Upper lobe of left lung (tissue), 4 donors: ENCODE data around the gene ARID3A.

Experiments used
- CTCF ChIP-seq, 6 experiments: fragments of 450-650 bp in 4 of 6; fragments of 200-600 bp in 2 of 6; sonication (generic) in 2 of 6; IDR thresholded peaks; one replicate each; pipeline ENCODE4 v1.5.1; 2016 to 2019; ENCODE audit warnings: antibody characterized with exemption in 6 of 6
- POLR2A ChIP-seq, 4 donors: fragments of 450-650 bp; IDR thresholded peaks; one replicate each; pipeline ENCODE4 v1.5.1; 2016 to 2017; ENCODE audit warnings: antibody characterized with exemption in 4 of 4, mild to moderate bottlenecking in 2 of 4

GRCh38 chr19:934197-934840, 8.5 kb downstream of the ARID3A start:
- TF ChIP-seq POLR2A (IDR thresholded peaks at IDR 0.05) (no peak), CTCF (IDR thresholded peaks at IDR 0.05) (no peak)
